HepG2 (cell line): ENCODE data around the gene PDE8B.

ENCODE experiments used
- ATF4 ChIP-seq, 2 experiments: fragments of 450-650 bp in 1 of 2; sonication (generic) in 1 of 2; formaldehyde crosslinking; IDR thresholded peaks; 2 replicates each; pipeline versions ENCODE4 v1.5.0 to v1.8.0; 2020 to 2022; ENCODE audit warnings: mild to moderate bottlenecking in 1 of 2, missing genetic modification reagents in 1 of 2
- CTCF ChIP-seq: sonication (generic); formaldehyde crosslinking; IDR thresholded peaks from 2 replicates; pipeline ENCODE4 v1.5.0; 2020; ENCODE audit warnings: mild to moderate bottlenecking, missing genetic modification reagents, moderate library complexity
- HIVEP1 ChIP-seq: sonication (generic); formaldehyde crosslinking; IDR thresholded peaks from 2 replicates; pipeline ENCODE4 v1.4.0; 2020; ENCODE audit warnings: mild to moderate bottlenecking, missing genetic modification reagents
- JUND ChIP-seq: sonication (generic); formaldehyde crosslinking; IDR thresholded peaks from 2 replicates; pipeline ENCODE4 v1.8.0; 2022; ENCODE audit warnings: mild to moderate bottlenecking, missing genetic modification reagents
- MAZ ChIP-seq, 2 experiments: sonication (generic) in 1 of 2; formaldehyde crosslinking in 1 of 2; IDR thresholded peaks; 2 replicates each; pipeline versions ENCODE4 v1.5.0 to v1.6.1; 2012 to 2020; ENCODE audit warnings: low read depth in 2 of 2, mild to moderate bottlenecking in 2 of 2, borderline replicate concordance in 1 of 2, improper control_type of control experiment in 1 of 2, low read length in 1 of 2, missing genetic modification reagents in 1 of 2, moderate library complexity in 1 of 2
- NR2F6 ChIP-seq, 2 experiments: IDR thresholded peaks; 2 replicates each; pipeline ENCODE4 v1.6.1; 2016; ENCODE audit warnings: antibody characterized with exemption in 1 of 2, mild to moderate bottlenecking in 1 of 2
- PHF8 ChIP-seq: sonication (generic); formaldehyde crosslinking; IDR thresholded peaks from 2 replicates; pipeline ENCODE4 v1.5.0; 2020; ENCODE audit warnings: missing genetic modification reagents
- RFX3 ChIP-seq: IDR thresholded peaks from 2 replicates; pipeline ENCODE4 v1.6.1; 2016; ENCODE audit warnings: missing biosample characterization, missing genetic modification reagents
- TAF1 ChIP-seq: sonication (generic); formaldehyde crosslinking; IDR thresholded peaks from 2 replicates; pipeline ENCODE4 v1.4.0; 2020; ENCODE audit warnings: missing genetic modification reagents
- USF2 ChIP-seq, 2 experiments: sonication (generic) in 1 of 2; formaldehyde crosslinking in 1 of 2; IDR thresholded peaks; 2 replicates each; pipeline versions ENCODE4 v1.5.1 to v1.6.1; 2011 to 2020; ENCODE audit warnings: borderline replicate concordance in 1 of 2, low read depth in 1 of 2, low read length in 1 of 2, mild to moderate bottlenecking in 1 of 2, missing genetic modification reagents in 1 of 2, moderate library complexity in 1 of 2
- ZNF274 ChIP-seq: sonication (generic); formaldehyde crosslinking; IDR thresholded peaks from 2 replicates; pipeline ENCODE4 v1.5.1; 2020; ENCODE audit warnings: mild to moderate bottlenecking, missing genetic modification reagents
- ZNF549 ChIP-seq: sonication (generic); formaldehyde crosslinking; IDR thresholded peaks from 2 replicates; pipeline ENCODE4 v1.5.0; 2020; ENCODE audit warnings: missing genetic modification reagents
- ZNF777 ChIP-seq: sonication (generic); formaldehyde crosslinking; IDR thresholded peaks from 2 replicates; pipeline ENCODE4 v1.4.0; 2020; ENCODE audit warnings: missing genetic modification reagents
- TF ChIP-seq, protein P1 (sequence below): sonication (generic); formaldehyde crosslinking; IDR thresholded peaks from 2 replicates; pipeline ENCODE4 v1.8.1; 2023; ENCODE audit warnings: mild to moderate bottlenecking, inconsistent platforms, moderate library complexity, missing genetic modification reagents, borderline replicate concordance

DNA sequence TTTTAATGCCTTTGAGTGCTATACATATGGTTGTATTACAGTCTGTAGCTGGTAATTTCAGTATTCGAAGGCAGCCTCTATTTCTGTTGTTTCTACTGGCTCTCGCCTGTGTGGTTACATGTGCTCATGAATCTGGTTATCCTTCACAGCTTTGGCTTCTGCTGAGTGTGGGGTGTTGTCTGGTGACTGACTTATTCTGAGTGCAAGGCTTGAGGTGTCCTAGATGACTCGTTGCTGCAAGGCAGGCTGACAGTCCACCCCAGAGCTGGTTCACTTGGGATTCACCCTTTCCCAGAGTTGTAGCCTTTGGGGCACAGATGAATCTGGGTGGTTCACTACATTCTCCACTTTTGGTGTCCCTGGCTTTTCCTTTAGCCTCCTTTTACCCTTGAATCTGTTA, 41.4 kb downstream of the PDE8B start:
- TF ChIP-seq HIVEP1 (CRISPR knock-in tag) (no peak), MAZ (IDR thresholded peaks at IDR 0.05; ENCODE audit: borderline replicate concordance, low read depth, low read length) (no peak), MAZ (CRISPR knock-in tag; IDR thresholded peaks at IDR 0.05; ENCODE audit: low read depth) (no peak), NR2F6 (IDR thresholded peaks at IDR 0.05) (no peak), NR2F6 (CRISPR knock-in tag; IDR thresholded peaks at IDR 0.05) (no peak), ZNF777 (no peak), ZNF274 (CRISPR knock-in tag) (no peak), PHF8 (CRISPR knock-in tag) (no peak), CTCF (CRISPR knock-in tag) (no peak), JUND (no peak), ATF4 (CRISPR knock-in tag; IDR thresholded peaks at IDR 0.05) (no peak), RFX3 (CRISPR knock-in tag) (no peak), TAF1 (CRISPR knock-in tag) (no peak), ZNF549 (CRISPR knock-in tag) (no peak), USF2 (IDR thresholded peaks at IDR 0.05; ENCODE audit: low read depth, low read length) (no peak), USF2 (CRISPR knock-in tag; IDR thresholded peaks at IDR 0.05; ENCODE audit: borderline replicate concordance) (no peak)
- TF ChIP-seq, protein P1, sequence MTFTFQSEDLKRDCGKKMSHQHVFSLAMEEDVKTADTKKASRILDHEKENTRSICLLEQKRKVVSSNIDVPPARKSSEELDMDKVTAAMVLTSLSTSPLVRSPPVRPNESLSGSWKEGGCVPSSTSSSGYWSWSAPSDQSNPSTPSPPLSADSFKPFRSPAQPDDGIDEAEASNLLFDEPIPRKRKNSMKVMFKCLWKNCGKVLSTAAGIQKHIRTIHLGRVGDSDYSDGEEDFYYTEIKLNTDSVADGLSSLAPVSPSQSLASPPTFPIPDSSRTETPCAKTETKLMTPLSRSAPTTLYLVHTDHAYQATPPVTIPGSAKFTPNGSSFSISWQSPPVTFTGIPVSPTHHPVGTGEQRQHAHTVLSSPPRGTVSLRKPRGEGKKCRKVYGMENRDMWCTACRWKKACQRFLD: no peak
